ENCODE results near the gene PTCH2. TPM values are rescaled to one million over a fixed set of nuclear protein-coding genes. Genes with fewer than 3 reads are reported as not detected.

The PTCH2 gene
- total and polyA plus RNA-seq, 2 of the 13 experiments (the other 11 are each of a cell fraction or from before 2014, with no cell fraction given), result 0.60 to 1.5 TPM

DNA sequence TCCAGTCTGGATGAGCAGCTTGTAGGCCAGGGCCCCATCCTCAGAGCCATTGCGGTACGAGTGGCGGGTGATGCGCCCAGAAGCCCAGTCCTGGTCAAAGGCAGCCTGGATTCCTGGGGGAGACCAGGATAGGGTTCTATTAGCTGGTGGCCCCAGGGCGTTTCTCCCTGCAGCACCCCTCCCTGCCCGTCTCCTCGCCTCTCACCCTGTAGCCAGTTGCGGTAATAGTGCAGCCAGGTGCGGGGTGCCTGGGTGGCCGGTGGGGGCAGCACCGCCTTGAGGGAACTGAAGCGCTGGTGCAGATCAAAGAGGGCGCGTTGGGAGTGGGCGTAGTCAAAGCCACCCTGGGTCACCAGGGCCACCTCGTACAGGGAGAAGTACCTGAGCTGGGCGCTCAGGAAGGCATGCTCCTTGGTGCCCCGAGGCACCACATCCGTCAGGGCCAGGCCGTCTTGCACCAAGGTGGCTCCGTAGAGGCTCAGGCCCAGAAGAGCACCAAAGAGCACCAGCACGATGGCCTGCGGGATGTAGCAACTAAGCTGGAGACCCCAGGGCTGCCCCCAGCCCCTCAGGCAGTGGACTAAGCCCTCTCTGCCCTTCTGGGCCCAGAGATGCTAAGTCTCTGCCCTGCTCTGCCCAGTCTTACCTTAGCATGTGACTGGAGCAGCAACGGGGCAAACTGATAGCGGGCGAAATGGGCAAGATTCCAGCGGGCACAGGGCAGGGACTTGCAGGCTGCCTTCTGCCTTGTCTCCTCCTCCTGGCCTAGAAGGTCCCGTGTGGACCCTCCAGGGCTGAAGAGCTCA is 15.7 kb downstream of the PTCH2 start (continued):
- TF ChIP-seq ZNF7 (CRISPR knock-in tag; IDR thresholded peaks at IDR 0.05) (no peak), REL (CRISPR knock-in tag; conservative IDR thresholded peaks at IDR 0.05) (no peak), RBM22 (optimal IDR thresholded peaks at IDR 0.05; ENCODE audit: low read length) (no peak), KAT2B (IDR thresholded peaks at IDR 0.05; ENCODE audit: borderline replicate concordance, low read depth, low read length) (no peak), ZNF160 (CRISPR knock-in tag; IDR thresholded peaks at IDR 0.05) (peak; percentile 33; the same call in 1 of the 2 replicates), CSRNP1 (CRISPR knock-in tag; IDR thresholded peaks at IDR 0.05) (no peak; the same call in 1 of the 2 replicates), ZC3H13 (CRISPR knock-in tag; IDR thresholded peaks at IDR 0.05) (no peak), MXD3 (CRISPR knock-in tag; IDR thresholded peaks at IDR 0.05) (no peak), AKNA (CRISPR knock-in tag; IDR thresholded peaks at IDR 0.05; ENCODE audit: borderline replicate concordance) (no peak), PHF20 (CRISPR knock-in tag; IDR thresholded peaks at IDR 0.05) (0 out of 2 replicates have a peak, but pooled peaks have one; percentile 19), ZNF543 (CRISPR knock-in tag; IDR thresholded peaks at IDR 0.05) (peak; percentile 100), PCBP2 (optimal IDR thresholded peaks at IDR 0.05; ENCODE audit: low read depth, low read length, poor library complexity, severe bottlenecking) (no peak)
- TF ChIP-seq, protein P1, sequence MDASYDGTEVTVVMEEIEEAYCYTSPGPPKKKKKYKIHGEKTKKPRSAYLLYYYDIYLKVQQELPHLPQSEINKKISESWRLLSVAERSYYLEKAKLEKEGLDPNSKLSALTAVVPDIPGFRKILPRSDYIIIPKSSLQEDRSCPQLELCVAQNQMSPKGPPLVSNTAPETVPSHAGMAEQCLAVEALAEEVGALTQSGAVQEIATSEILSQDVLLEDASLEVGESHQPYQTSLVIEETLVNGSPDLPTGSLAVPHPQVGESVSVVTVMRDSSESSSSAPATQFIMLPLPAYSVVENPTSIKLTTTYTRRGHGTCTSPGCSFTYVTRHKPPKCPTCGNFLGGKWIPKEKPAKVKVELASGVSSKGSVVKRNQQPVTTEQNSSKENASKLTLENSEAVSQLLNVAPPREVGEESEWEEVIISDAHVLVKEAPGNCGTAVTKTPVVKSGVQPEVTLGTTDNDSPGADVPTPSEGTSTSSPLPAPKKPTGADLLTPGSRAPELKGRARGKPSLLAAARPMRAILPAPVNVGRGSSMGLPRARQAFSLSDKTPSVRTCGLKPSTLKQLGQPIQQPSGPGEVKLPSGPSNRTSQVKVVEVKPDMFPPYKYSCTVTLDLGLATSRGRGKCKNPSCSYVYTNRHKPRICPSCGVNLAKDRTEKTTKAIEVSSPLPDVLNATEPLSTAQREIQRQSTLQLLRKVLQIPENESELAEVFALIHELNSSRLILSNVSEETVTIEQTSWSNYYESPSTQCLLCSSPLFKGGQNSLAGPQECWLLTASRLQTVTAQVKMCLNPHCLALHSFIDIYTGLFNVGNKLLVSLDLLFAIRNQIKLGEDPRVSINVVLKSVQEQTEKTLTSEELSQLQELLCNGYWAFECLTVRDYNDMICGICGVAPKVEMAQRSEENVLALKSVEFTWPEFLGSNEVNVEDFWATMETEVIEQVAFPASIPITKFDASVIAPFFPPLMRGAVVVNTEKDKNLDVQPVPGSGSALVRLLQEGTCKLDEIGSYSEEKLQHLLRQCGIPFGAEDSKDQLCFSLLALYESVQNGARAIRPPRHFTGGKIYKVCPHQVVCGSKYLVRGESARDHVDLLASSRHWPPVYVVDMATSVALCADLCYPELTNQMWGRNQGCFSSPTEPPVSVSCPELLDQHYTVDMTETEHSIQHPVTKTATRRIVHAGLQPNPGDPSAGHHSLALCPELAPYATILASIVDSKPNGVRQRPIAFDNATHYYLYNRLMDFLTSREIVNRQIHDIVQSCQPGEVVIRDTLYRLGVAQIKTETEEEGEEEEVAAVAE (CRISPR knock-in tag; IDR thresholded peaks at IDR 0.05; ENCODE audit: borderline replicate concordance), result no peak
- TF ChIP-seq, protein P2, sequence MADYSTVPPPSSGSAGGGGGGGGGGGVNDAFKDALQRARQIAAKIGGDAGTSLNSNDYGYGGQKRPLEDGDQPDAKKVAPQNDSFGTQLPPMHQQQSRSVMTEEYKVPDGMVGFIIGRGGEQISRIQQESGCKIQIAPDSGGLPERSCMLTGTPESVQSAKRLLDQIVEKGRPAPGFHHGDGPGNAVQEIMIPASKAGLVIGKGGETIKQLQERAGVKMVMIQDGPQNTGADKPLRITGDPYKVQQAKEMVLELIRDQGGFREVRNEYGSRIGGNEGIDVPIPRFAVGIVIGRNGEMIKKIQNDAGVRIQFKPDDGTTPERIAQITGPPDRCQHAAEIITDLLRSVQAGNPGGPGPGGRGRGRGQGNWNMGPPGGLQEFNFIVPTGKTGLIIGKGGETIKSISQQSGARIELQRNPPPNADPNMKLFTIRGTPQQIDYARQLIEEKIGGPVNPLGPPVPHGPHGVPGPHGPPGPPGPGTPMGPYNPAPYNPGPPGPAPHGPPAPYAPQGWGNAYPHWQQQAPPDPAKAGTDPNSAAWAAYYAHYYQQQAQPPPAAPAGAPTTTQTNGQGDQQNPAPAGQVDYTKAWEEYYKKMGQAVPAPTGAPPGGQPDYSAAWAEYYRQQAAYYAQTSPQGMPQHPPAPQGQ (CRISPR knock-in tag; IDR thresholded peaks at IDR 0.05; ENCODE audit: borderline replicate concordance), result no peak

Measured in HepG2 (cell line).